SK-N-SH (cell line): ENCODE results near the gene CXCL1.

Source experiments
- GATA2 ChIP-seq: sonication (generic); formaldehyde crosslinking; IDR thresholded peaks from 2 replicates; pipeline ENCODE4 v1.5.0; 2020; ENCODE audit warnings: mild to moderate bottlenecking, missing genetic modification reagents
- RFX5 ChIP-seq: IDR thresholded peaks from 2 replicates; pipeline ENCODE4 v1.6.1; 2012; ENCODE audit warnings: mild to moderate bottlenecking, improper control_type of control experiment, low read length
- TAF1 ChIP-seq: IDR thresholded peaks from 2 replicates; pipeline ENCODE4 v1.6.1; 2012; ENCODE audit warnings: low read depth, mild to moderate bottlenecking, low read length, moderate library complexity, borderline replicate concordance
- TEAD4 ChIP-seq: IDR thresholded peaks from 2 replicates; pipeline ENCODE4 v1.4.0; 2012; ENCODE audit warnings: mild to moderate bottlenecking, borderline replicate concordance; ENCODE audit not compliant: insufficient read depth
- TF ChIP-seq, protein P1 (sequence below): fragments of 200-600 bp; sonication (generic); IDR thresholded peaks from 2 replicates; pipeline ENCODE4 v1.6.1; 2017; ENCODE audit warnings: antibody characterized with exemption, mild to moderate bottlenecking, moderate library complexity

DNA sequence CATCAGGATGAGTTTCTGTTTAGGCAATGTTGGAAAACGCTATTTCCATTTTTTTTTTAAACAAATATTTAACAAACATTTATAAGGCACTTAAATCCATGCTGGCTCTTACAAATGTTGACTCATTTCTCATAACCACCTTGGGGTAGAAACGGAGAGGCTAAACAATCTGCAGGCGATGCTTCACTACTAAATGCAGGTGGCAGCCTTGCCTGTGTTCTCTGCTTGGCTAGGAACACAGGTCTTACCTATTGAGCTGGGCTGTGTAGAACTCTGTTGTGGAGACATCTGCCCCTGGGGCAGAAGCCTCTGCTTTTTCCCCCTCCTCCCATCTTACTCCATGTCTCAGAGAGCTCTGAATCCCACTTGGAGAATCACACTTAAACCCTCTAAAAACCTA is 1.4 kb upstream of the CXCL1 start:
- TF ChIP-seq, protein P1, sequence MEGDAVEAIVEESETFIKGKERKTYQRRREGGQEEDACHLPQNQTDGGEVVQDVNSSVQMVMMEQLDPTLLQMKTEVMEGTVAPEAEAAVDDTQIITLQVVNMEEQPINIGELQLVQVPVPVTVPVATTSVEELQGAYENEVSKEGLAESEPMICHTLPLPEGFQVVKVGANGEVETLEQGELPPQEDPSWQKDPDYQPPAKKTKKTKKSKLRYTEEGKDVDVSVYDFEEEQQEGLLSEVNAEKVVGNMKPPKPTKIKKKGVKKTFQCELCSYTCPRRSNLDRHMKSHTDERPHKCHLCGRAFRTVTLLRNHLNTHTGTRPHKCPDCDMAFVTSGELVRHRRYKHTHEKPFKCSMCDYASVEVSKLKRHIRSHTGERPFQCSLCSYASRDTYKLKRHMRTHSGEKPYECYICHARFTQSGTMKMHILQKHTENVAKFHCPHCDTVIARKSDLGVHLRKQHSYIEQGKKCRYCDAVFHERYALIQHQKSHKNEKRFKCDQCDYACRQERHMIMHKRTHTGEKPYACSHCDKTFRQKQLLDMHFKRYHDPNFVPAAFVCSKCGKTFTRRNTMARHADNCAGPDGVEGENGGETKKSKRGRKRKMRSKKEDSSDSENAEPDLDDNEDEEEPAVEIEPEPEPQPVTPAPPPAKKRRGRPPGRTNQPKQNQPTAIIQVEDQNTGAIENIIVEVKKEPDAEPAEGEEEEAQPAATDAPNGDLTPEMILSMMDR: no peak
- TF ChIP-seq RFX5: no peak
- TF ChIP-seq TEAD4: no peak
- no peak for TF ChIP-seq TAF1
- TF ChIP-seq GATA2 (CRISPR knock-in tag): no peak
